HG03432 (cell line): Measurements from ENCODE around the gene JAG1.
A peak's percentile ranks its signal among the peaks of the same experiment; 100 is the strongest.

Source experiments
- ATAC-seq: cut with Tn5 transposase; IDR thresholded peaks from one replicate; pipeline ENCODE4 v1.9.1; 2021; ENCODE audit warnings: mild to moderate bottlenecking, moderate library complexity; ENCODE audit not compliant: unreplicated experiment

JAG1 gene

GRCh38 chr20:10668677-10669368 is 5.0 kb downstream of the JAG1 start:
- ATAC-seq, result no peak

- ATAC-seq, result no peak
These were observed 6.1 kb downstream of the JAG1 start for GRCh38 chr20:10667560-10668167.

GRCh38 chr20:10667077-10667401 is 6.8 kb downstream of the JAG1 start:
- no peak for ATAC-seq

- no peak for ATAC-seq
These were observed 7.3 kb downstream of the JAG1 start for GRCh38 chr20:10666221-10667076.

GRCh38 chr20:10665791-10666190 is 8.0 kb downstream of the JAG1 start:
- no peak for ATAC-seq

- no peak for ATAC-seq
These were observed 8.7 kb downstream of the JAG1 start for GRCh38 chr20:10665027-10665561.

GRCh38 chr20:10663756-10664155 is 10.0 kb downstream of the JAG1 start:
- no peak for ATAC-seq

- ATAC-seq, result no peak
These were observed 10.9 kb downstream of the JAG1 start for GRCh38 chr20:10662661-10663458.

- no peak for ATAC-seq
These were observed 11.6 kb downstream of the JAG1 start for GRCh38 chr20:10662151-10662550.

GRCh38 chr20:10661261-10661660 is 12.5 kb downstream of the JAG1 start:
- no peak for ATAC-seq

GRCh38 chr20:10660661-10661060 is 13.1 kb downstream of the JAG1 start:
- no peak for ATAC-seq

GRCh38 chr20:10659651-10660601 is 13.9 kb downstream of the JAG1 start:
- no peak for ATAC-seq

- ATAC-seq, result no peak
These were observed 14.7 kb downstream of the JAG1 start for GRCh38 chr20:10658876-10659632.

- no peak for ATAC-seq
These were observed 15.6 kb downstream of the JAG1 start for GRCh38 chr20:10658051-10658823.

GRCh38 chr20:10657453-10657852 is 16.3 kb downstream of the JAG1 start:
- no peak for ATAC-seq

- ATAC-seq, result no peak
These were observed 17.8 kb downstream of the JAG1 start for GRCh38 chr20:10655720-10656669.

GRCh38 chr20:10654630-10655029 is 19.2 kb downstream of the JAG1 start:
- ATAC-seq, result peak; percentile 80
